HG03103 (cell line): ENCODE data around the gene TLCD4.
"Not testable (repeated sequence)": the region's sequence is repeated elsewhere in the genome, so short reads cannot be mapped to it uniquely, and the experiment has no call there.

Source experiments
- ATAC-seq: cut with Tn5 transposase; IDR thresholded peaks from one replicate; pipeline ENCODE4 v1.9.1; 2021; ENCODE audit warnings: low read depth; ENCODE audit not compliant: unreplicated experiment

Gene TLCD4

DNA sequence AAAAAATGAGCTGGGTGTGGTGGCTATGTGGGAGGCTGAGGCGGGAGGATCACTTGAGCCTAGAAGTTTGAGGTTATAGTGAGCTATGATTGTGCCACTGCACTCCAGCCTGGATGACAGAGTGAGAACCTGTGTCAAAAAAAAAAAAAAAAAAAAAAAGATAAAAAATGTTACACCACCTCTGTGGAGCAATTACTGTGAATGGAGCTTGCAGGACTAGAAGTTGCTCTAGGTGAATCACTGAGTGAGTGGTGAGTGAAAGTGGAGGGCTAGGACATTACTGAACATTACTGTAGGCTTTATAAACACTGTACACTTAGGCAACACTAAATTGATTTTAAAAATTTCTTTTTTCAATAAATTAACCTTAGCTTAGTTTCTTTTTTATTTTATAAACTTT, 21.9 kb downstream of the TLCD4 start:
- no peak for ATAC-seq

DNA sequence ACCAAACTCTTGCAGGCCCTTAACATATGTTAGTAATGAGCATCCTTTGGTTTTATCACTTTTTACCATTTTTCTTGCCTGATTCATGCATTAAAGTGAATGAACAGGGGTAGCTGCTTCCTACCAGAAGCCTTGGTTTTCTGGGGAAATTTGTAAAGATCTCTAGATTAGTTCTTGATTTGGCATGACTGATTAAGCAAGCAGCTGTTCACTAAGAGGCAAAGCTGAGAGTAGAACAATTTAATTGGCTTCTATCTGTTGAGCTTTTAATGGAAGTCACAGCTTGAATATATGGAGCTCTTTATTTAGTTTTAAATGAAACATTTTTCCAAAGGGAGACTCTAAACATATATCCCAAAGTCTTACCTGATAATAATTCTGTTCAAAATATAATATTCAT, 23.6 kb downstream of the TLCD4 start:
- no peak for ATAC-seq

DNA sequence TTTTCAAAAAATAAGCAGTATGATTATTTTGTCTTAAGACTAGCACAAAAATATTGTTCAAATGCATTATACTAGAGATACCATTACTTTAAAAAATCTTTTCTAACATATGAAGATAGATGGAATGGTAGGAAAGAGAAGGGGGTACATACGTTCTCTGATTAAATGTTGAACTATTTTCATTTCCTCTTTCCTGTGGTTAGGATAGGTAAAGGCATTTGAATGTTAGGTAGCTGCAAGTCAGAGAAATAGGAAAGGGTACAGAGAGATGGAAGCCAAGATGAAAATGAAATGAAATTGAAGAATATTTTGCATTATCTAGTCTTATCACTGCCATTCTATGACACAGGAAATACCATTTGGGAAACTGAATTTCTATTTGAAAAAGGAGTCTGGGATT, 28.3 kb downstream of the TLCD4 start:
- peak; percentile 47 for ATAC-seq

DNA sequence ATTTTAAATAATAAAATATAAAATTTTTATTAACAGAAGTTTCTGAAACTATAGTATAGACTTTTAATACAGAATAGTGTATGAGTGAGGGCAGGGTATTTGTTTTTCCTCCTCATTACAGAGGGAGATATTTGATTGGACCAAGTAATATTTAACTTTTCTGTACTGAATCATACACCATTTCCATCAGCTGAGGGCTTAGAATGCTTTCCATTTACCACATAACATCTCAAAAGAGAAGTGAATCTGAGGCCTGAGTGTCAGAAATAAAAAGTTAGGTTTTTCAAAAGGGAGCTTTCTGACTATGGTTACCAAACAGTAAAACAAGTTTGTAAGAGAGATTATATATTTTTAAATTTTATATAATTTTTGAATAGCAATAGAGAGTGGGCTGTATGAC, 29.5 kb downstream of the TLCD4 start:
- peak; percentile 64 for ATAC-seq

DNA sequence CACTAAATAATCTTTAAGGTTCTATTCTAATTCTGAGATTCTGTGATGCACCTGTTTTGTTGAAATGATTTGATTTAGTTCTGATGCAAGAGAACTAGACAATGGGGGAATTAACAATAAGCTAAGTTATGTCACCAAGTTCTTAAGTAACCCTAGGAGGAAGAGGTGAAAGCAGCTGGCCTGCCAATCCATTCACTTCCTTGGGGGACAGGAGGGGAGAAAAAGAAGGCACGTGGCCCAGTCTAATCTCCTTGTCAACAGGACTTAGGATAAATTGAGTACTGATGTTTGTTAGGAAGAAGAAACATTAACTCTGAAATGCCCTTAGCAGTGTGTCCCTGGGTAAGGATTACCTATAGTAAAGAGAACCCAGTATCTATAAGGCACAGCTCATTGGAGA, 36.9 kb downstream of the TLCD4 start:
- no peak for ATAC-seq

DNA sequence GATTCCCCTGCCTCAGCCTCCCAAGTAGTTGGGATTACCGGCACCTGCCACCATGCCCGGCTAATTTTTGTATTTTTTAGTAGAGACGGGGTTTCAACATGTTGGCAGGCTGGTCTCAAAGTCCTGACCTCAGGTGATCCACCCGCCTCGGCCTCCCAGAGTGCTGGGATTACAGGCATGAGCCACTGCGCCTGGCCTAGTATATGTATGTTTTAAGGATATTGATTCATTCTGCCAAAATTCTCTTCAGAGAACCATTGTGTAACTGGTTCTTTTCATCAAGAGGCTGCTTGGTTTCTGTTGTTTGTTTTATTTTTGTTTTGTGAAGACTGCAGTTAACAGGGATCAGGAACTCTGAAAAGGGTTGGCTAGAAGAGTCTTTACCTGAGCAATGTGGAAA, 48.4 kb downstream of the TLCD4 start:
- ATAC-seq, result not testable (repeated sequence)
